Gastrocnemius medialis (tissue), 4 donors: ENCODE data around the gene SSTR5. TPM values are rescaled to one million over a fixed set of nuclear protein-coding genes. Genes with fewer than 3 reads are reported as not detected.

Source experiments
- ATAC-seq, 2 donors: fragments of 150-250 bp; one replicate each; pipeline ENCODE4 v1.9.1; 2016
- DNase-seq, 2 donors: peaks; one replicate each; pipeline ENCODE4 v3.0.0-alpha.2; 2019
- H3K27ac ChIP-seq, 4 donors: fragments of 200-600 bp; sonication (generic); 1 replicate in 1 of 4; 2 replicates in 3 of 4; pipeline ENCODE4 v1.5.1; 2016 to 2018; ENCODE audit warnings: mild to moderate bottlenecking in 2 of 4, moderate library complexity in 1 of 4
- H3K27me3 ChIP-seq, 3 donors: fragments of 200-600 bp; sonication (generic) in 2 of 3; 1 replicate in 1 of 3; 2 replicates in 2 of 3; pipeline versions ENCODE4 v1.5.1 to v1.6.0; 2016 to 2019; ENCODE audit warnings: mild to moderate bottlenecking in 1 of 3, moderate library complexity in 1 of 3
- H3K36me3 ChIP-seq, 2 donors: fragments of 200-600 bp; sonication (generic) in 1 of 2; one replicate each; pipeline ENCODE4 v1.5.1; 2017 to 2018
- H3K4me1 ChIP-seq, 2 donors: fragments of 200-600 bp; sonication (generic) in 1 of 2; one replicate each; pipeline ENCODE4 v1.5.1; 2016 to 2017; ENCODE audit warnings: mild to moderate bottlenecking in 2 of 2
- H3K4me3 ChIP-seq, 4 donors: fragments of 200-600 bp; sonication (generic) in 3 of 4; 1 replicate in 1 of 4; 2 replicates in 3 of 4; pipeline ENCODE4 v1.5.1; 2016 to 2019; ENCODE audit warnings: mild to moderate bottlenecking in 2 of 4
- H3K9me3 ChIP-seq, 3 donors: fragments of 200-600 bp; sonication (generic) in 2 of 3; 1 replicate in 1 of 3; 2 replicates in 2 of 3; pipeline ENCODE4 v1.5.1; 2016 to 2019
- CTCF ChIP-seq, 5 experiments: fragments of 450-650 bp in 3 of 5; fragments of 200-600 bp in 2 of 5; sonication (generic) in 2 of 5; IDR thresholded peaks in 4 of 5; conservative IDR thresholded peaks in 1 of 5; 1 replicate in 4 of 5; 2 replicates in 1 of 5; pipeline ENCODE4 v1.5.1; 2016 to 2019; ENCODE audit warnings: antibody characterized with exemption in 5 of 5, mild to moderate bottlenecking in 3 of 5, moderate library complexity in 3 of 5
- POLR2A ChIP-seq, 2 donors: fragments of 450-650 bp; IDR thresholded peaks; one replicate each; pipeline ENCODE4 v1.6.1; 2017; ENCODE audit warnings: antibody characterized with exemption in 2 of 2, mild to moderate bottlenecking in 2 of 2, moderate library complexity in 2 of 2
- in situ Hi-C, 4 donors: fragments of 200-750 bp; cut with MboI; loops; one replicate each; pipeline versions ENCODE4 v1.15.0 to v1.8.0; 2017; ENCODE audit warnings: low sequenced_read_pairs in 4 of 4
- intact Hi-C: fragments of 100-400 bp; cut with DNase I; formaldehyde crosslinking; loops from one replicate; pipeline ENCODE4 v1.15.1; 2023; ENCODE audit warnings: low total_unique reads
- total RNA-seq, 4 donors: library from RNA; depleted of rRNA; stranded (reverse); fragments of >200 nt; gene quantifications; one replicate each; pipeline versions ENCODE4 v1.1.0 to v1.2.3, GENCODE V29; 2016

The SSTR5 gene
- total RNA-seq, 4 donors from 2014 or later = 0.24 to 1.3 (median 0.33) TPM; not detected in 1

- Histone ChIP-seq H3K9me3 (no peaks in the 10 kb centered on the region), H3K27ac (no peak overlapping the region), H3K4me1 (no peaks in the 10 kb centered on the region), H3K4me3 (no peak overlapping the region), H3K36me3 (no peaks in the 10 kb centered on the region), H3K27me3 (peaks cover 10 to 21% (median 14%) of the 10 kb centered on the region in 3 donors)
- TF ChIP-seq CTCF (IDR thresholded peaks at IDR 0.05 in 4 of 5, conservative IDR thresholded peaks at IDR 0.05 in 1 of 5) (no peak), POLR2A (IDR thresholded peaks at IDR 0.05) (no peak)
- in situ Hi-C loops (no loop called here), intact Hi-C loops (no loop called here)
- DNase-seq (no peak), ATAC-seq (no peak)
Measured at GRCh38 chr16:1122398-1122765, 49.8 kb downstream of the SSTR5 start.

GRCh38 chr16:1123525-1124230 is 51.1 kb downstream of the SSTR5 start:
- H3K4me3 ChIP-seq = no peak overlapping the region
- intact Hi-C loops (no loop called here), in situ Hi-C loops (no loop called here)
- no peak overlapping the region for H3K27ac ChIP-seq
- H3K36me3 ChIP-seq = no peaks in the 10 kb centered on the region
- ATAC-seq (no peak), DNase-seq (no peak)
- peaks cover 8 to 15% (median 8%) of the 10 kb centered on the region in 3 donors for H3K27me3 ChIP-seq
- H3K9me3 ChIP-seq = no peaks in the 10 kb centered on the region
- TF ChIP-seq POLR2A (IDR thresholded peaks at IDR 0.05) = no peak
- no peak for TF ChIP-seq CTCF (IDR thresholded peaks at IDR 0.05 in 4 of 5, conservative IDR thresholded peaks at IDR 0.05 in 1 of 5)
- no peaks in the 10 kb centered on the region for H3K4me1 ChIP-seq

GRCh38 chr16:1124291-1124690 is 51.7 kb downstream of the SSTR5 start:
- Histone ChIP-seq H3K36me3 (no peaks in the 10 kb centered on the region), H3K4me1 (no peaks in the 10 kb centered on the region), H3K4me3 (no peak overlapping the region), H3K27me3 (peaks cover 8 to 12% (median 8%) of the 10 kb centered on the region in 3 donors), H3K9me3 (no peaks in the 10 kb centered on the region), H3K27ac (no peak overlapping the region)
- in situ Hi-C loops = no loop called here
- intact Hi-C loops = no loop called here
- TF ChIP-seq POLR2A (IDR thresholded peaks at IDR 0.05) (no peak), CTCF (IDR thresholded peaks at IDR 0.05 in 4 of 5, conservative IDR thresholded peaks at IDR 0.05 in 1 of 5) (no peak)
- DNase-seq = no peak
- no peak for ATAC-seq

GRCh38 chr16:1124795-1125194 is 52.2 kb downstream of the SSTR5 start:
- peaks cover 8 to 12% (median 8%) of the 10 kb centered on the region in 3 donors for H3K27me3 ChIP-seq
- H3K27ac ChIP-seq = no peak overlapping the region
- in situ Hi-C loops (no loop called here), intact Hi-C loops (no loop called here)
- ATAC-seq (no peak), DNase-seq (no peak)
- no peak for TF ChIP-seq POLR2A (IDR thresholded peaks at IDR 0.05)
- TF ChIP-seq CTCF (IDR thresholded peaks at IDR 0.05 in 4 of 5, conservative IDR thresholded peaks at IDR 0.05 in 1 of 5) = no peak
- H3K9me3 ChIP-seq = no peaks in the 10 kb centered on the region
- no peaks in the 10 kb centered on the region for H3K36me3 ChIP-seq
- H3K4me1 ChIP-seq = no peaks in the 10 kb centered on the region
- no peak overlapping the region for H3K4me3 ChIP-seq

GRCh38 chr16:1125471-1125870 is 52.9 kb downstream of the SSTR5 start:
- TF ChIP-seq CTCF (IDR thresholded peaks at IDR 0.05 in 4 of 5, conservative IDR thresholded peaks at IDR 0.05 in 1 of 5) = no peak
- TF ChIP-seq POLR2A (IDR thresholded peaks at IDR 0.05) = no peak
- Histone ChIP-seq H3K27me3 (peaks cover 5 to 12% (median 8%) of the 10 kb centered on the region in 3 donors), H3K4me3 (no peak overlapping the region), H3K27ac (no peak overlapping the region), H3K4me1 (no peaks in the 10 kb centered on the region), H3K36me3 (no peaks in the 10 kb centered on the region), H3K9me3 (no peaks in the 10 kb centered on the region)
- in situ Hi-C loops (no loop called here), intact Hi-C loops (no loop called here)
- no peak for ATAC-seq
- no peak for DNase-seq
